ENCODE results near the gene SMARCB1.

Gene SMARCB1

GRCh38 chr22:23823331-23823791, 36.6 kb downstream of the SMARCB1 start:
- H3K36me3 ChIP-seq (ENCODE audit: insufficient read depth, low read length): peaks cover 98% of the 10 kb centered on the region
- no peaks in the 10 kb centered on the region for H3K79me2 ChIP-seq (ENCODE audit: insufficient read depth, low read length)
- no peaks in the 10 kb centered on the region for H3K27me3 ChIP-seq (ENCODE audit: insufficient read depth, low read length)
- no peak overlapping the region for H3K9ac ChIP-seq (ENCODE audit: low read length)
- no peak overlapping the region for H2AFZ ChIP-seq (ENCODE audit: low read length)
- no peaks in the 10 kb centered on the region for H4K20me1 ChIP-seq (ENCODE audit: insufficient read depth, low read length)
- TF ChIP-seq, protein P1, sequence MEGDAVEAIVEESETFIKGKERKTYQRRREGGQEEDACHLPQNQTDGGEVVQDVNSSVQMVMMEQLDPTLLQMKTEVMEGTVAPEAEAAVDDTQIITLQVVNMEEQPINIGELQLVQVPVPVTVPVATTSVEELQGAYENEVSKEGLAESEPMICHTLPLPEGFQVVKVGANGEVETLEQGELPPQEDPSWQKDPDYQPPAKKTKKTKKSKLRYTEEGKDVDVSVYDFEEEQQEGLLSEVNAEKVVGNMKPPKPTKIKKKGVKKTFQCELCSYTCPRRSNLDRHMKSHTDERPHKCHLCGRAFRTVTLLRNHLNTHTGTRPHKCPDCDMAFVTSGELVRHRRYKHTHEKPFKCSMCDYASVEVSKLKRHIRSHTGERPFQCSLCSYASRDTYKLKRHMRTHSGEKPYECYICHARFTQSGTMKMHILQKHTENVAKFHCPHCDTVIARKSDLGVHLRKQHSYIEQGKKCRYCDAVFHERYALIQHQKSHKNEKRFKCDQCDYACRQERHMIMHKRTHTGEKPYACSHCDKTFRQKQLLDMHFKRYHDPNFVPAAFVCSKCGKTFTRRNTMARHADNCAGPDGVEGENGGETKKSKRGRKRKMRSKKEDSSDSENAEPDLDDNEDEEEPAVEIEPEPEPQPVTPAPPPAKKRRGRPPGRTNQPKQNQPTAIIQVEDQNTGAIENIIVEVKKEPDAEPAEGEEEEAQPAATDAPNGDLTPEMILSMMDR (IDR thresholded peaks at IDR 0.05; ENCODE audit: low read length): no peak
- no peak for TF ChIP-seq EZH2 (IDR thresholded peaks at IDR 0.05; ENCODE audit: borderline replicate concordance, low read length)
- no peak overlapping the region for H3K27ac ChIP-seq (ENCODE audit: low read depth, low read length, poor library complexity, severe bottlenecking)
- H3K9me3 ChIP-seq (ENCODE audit: low read length): no peaks in the 10 kb centered on the region
- no peak overlapping the region for H3K4me3 ChIP-seq (ENCODE audit: low read depth, low read length, poor library complexity, severe bottlenecking)
- no peaks in the 10 kb centered on the region for H3K9me2 ChIP-seq (ENCODE audit: low read depth, low read length)
- no peak overlapping the region for H3K4me2 ChIP-seq (ENCODE audit: low read length)
- H3K4me1 ChIP-seq (ENCODE audit: insufficient read depth, low read length, severe bottlenecking): peaks cover 22% of the 10 kb centered on the region
- H3F3A ChIP-seq (ENCODE audit: insufficient read depth, low read length): no peaks in the 10 kb centered on the region

DNA sequence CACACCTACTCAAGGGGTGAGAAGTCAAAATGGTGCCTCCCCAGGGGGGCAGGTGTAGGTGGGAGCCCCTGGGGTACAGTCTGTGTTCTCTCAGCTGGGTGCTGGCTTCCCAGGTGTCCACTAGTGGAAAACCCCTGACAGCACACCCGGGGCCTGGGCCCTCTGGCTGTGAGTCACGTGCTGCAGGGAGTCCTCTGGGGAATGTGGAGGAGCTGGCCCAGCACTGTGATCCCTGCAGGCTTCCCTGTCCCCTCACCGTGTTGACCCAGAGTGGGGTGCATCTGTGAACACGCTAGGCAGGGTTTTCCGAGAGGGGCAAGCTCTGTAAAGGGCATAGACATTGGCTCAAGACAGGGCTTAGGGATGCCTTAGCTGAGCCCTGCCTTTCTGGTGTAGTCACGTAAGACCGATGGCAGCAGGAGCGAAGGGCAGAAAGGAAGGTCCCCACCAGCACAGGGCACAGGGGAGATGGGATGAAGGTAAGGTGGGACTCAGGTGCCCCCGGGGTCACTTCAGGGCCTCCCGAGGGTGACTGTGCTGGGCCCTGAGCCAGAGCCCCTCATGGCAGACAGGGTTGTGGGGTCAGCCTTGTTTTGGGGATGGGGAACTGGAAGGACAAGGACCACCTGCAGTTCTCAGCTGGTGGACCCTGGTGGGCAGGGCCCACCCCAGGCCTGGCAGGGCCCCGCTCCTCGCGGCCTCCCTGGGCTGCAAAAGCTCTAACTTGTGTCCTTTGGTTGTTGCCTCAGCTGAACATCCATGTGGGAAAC, 37.9 kb downstream of the SMARCB1 start:
- Histone ChIP-seq H3K36me3 (ENCODE audit: insufficient read depth, low read length) (peaks cover 98% of the 10 kb centered on the region), H3K4me1 (ENCODE audit: insufficient read depth, low read length, severe bottlenecking) (peaks cover 16% of the 10 kb centered on the region), H3K4me2 (ENCODE audit: low read length) (no peak overlapping the region), H3K9me2 (ENCODE audit: low read depth, low read length) (no peaks in the 10 kb centered on the region), H3K9me3 (ENCODE audit: low read length) (no peaks in the 10 kb centered on the region), H3K79me2 (ENCODE audit: insufficient read depth, low read length) (no peaks in the 10 kb centered on the region), H3K4me3 (ENCODE audit: low read depth, low read length, poor library complexity, severe bottlenecking) (no peak overlapping the region), H3F3A (ENCODE audit: insufficient read depth, low read length) (no peaks in the 10 kb centered on the region), H3K9ac (ENCODE audit: low read length) (no peak overlapping the region), H4K20me1 (ENCODE audit: insufficient read depth, low read length) (no peaks in the 10 kb centered on the region), H3K27me3 (ENCODE audit: insufficient read depth, low read length) (no peaks in the 10 kb centered on the region), H3K27ac (ENCODE audit: low read depth, low read length, poor library complexity, severe bottlenecking) (peak overlapping the region; percentile 79), H2AFZ (ENCODE audit: low read length) (no peak overlapping the region)
- no peak for TF ChIP-seq EZH2 (IDR thresholded peaks at IDR 0.05; ENCODE audit: borderline replicate concordance, low read length)
- TF ChIP-seq, protein P1 (IDR thresholded peaks at IDR 0.05; ENCODE audit: low read length): no peak

GRCh38 chr22:23825246-23825905, 38.6 kb downstream of the SMARCB1 start:
- Histone ChIP-seq H4K20me1 (ENCODE audit: insufficient read depth, low read length) (no peaks in the 10 kb centered on the region), H3K79me2 (ENCODE audit: insufficient read depth, low read length) (peaks cover 6% of the 10 kb centered on the region; the same call in 1 of the 2 replicates), H3K4me2 (ENCODE audit: low read length) (no peak overlapping the region), H3K27ac (ENCODE audit: low read depth, low read length, poor library complexity, severe bottlenecking) (peak overlapping the region; percentile 79), H3F3A (ENCODE audit: insufficient read depth, low read length) (no peaks in the 10 kb centered on the region), H3K4me3 (ENCODE audit: low read depth, low read length, poor library complexity, severe bottlenecking) (no peak overlapping the region), H3K36me3 (ENCODE audit: insufficient read depth, low read length) (peaks cover 98% of the 10 kb centered on the region), H2AFZ (ENCODE audit: low read length) (no peak overlapping the region), H3K9me3 (ENCODE audit: low read length) (no peaks in the 10 kb centered on the region), H3K9ac (ENCODE audit: low read length) (peak overlapping the region; percentile 23; the same call in 1 of the 2 replicates), H3K9me2 (ENCODE audit: low read depth, low read length) (no peaks in the 10 kb centered on the region), H3K4me1 (ENCODE audit: insufficient read depth, low read length, severe bottlenecking) (peaks cover 12% of the 10 kb centered on the region), H3K27me3 (ENCODE audit: insufficient read depth, low read length) (no peaks in the 10 kb centered on the region)
- TF ChIP-seq EZH2 (IDR thresholded peaks at IDR 0.05; ENCODE audit: borderline replicate concordance, low read length): no peak
- TF ChIP-seq, protein P1 (IDR thresholded peaks at IDR 0.05; ENCODE audit: low read length): no peak

All from OCI-LY1 (cell line).